Peyer's patch (tissue), 4 donors: Measurements from ENCODE around the gene DHCR24.

Experiments used
- CTCF ChIP-seq, 6 experiments: fragments of 450-650 bp in 4 of 6; fragments of 200-600 bp in 2 of 6; sonication (generic) in 1 of 6; IDR thresholded peaks; one replicate each; pipeline ENCODE4 v1.5.1; 2017 to 2019; ENCODE audit warnings: antibody characterized with exemption in 6 of 6, mild to moderate bottlenecking in 3 of 6, moderate library complexity in 1 of 6
- POLR2A ChIP-seq, 2 donors: fragments of 450-650 bp; IDR thresholded peaks; one replicate each; pipeline ENCODE4 v1.5.1; 2017; ENCODE audit warnings: antibody characterized with exemption in 2 of 2, mild to moderate bottlenecking in 2 of 2, moderate library complexity in 2 of 2

- TF ChIP-seq CTCF (IDR thresholded peaks at IDR 0.05) (no peak), POLR2A (IDR thresholded peaks at IDR 0.05) (no peak)
Measured at GRCh38 chr1:54851406-54851805, 35.6 kb downstream of the DHCR24 start.
